ENCODE results near the gene PITHD1. TPM values are rescaled to one million over a fixed set of nuclear protein-coding genes. Genes with fewer than 3 reads are reported as not detected.
A peak's percentile ranks its signal among the peaks of the same experiment; 100 is the strongest.

The PITHD1 gene
- total and polyA plus RNA-seq, 10 of the 15 experiments (the other 5 are each of a cell fraction or from before 2014, with no cell fraction given), result 23.7 to 82.2 (median 67.0) TPM

DNA sequence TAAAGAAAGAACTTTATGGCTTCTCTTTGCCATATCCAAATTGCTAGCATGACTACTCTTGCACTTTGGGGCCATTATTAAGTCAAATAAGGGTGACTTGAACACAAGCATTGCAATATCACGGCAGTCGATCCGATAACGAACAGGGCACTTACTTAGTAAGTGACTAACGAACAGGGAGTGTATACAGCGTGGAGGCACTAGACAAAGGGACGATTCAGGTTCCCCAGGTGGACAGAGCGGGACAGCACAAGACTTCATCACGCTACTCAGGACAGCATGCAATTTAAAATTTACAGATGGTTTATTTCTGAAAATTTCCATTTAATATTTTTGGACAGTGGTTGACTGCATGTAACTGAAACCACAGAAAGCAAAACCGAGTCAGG, 5.4 kb upstream of the PITHD1 start:
- Histone ChIP-seq H3K27me3 (replicated peaks in 1 of 2; ENCODE audit: control insufficient read depth in 2 of 2, insufficient read depth in 2 of 2, low read length in 1 of 2) (no peaks in the 10 kb centered on the region), H4K20me1 (ENCODE audit: control insufficient read depth, insufficient read depth) (no peaks in the 10 kb centered on the region), H3K36me3 (ENCODE audit: control insufficient read depth in 2 of 2, insufficient read depth in 2 of 2, low read length in 1 of 2) (peaks cover 0 to 3% of the 10 kb centered on the region in 2 experiments; a peak in 1 of 4 replicates), H3K27ac (ENCODE audit: control insufficient read depth, insufficient read depth) (no peak overlapping the region), H3K9me3 (replicated peaks; ENCODE audit: control insufficient read depth, insufficient read depth, low read length) (no peaks in the 10 kb centered on the region), H3K79me2 (ENCODE audit: control insufficient read depth, insufficient read depth, low read length) (peaks cover 12% of the 10 kb centered on the region), H3K9ac (ENCODE audit: control insufficient read depth, insufficient read depth, low read length) (no peak overlapping the region), H3K4me2 (ENCODE audit: control insufficient read depth, insufficient read depth) (0 out of 2 replicates have a peak overlapping the region, but pooled peaks have one; percentile 22), H2AFZ (ENCODE audit: control insufficient read depth, low read depth, low read length) (no peak overlapping the region), H3K4me1 (ENCODE audit: control insufficient read depth, insufficient read depth, low read length) (peaks cover 12% of the 10 kb centered on the region), H3K4me3 (no peak overlapping the region)
- BruUV-seq (replicated peaks), result no TSS peak
- WGBS (ENCODE audit: insufficient coverage, insufficient replicate concordance, low lambda C conversion rate, missing lambda C conversion rate), result 74% methylated on average over 10 of the region's 10 CpGs
- FAIRE-seq (no peak), ATAC-seq (no peak), DNase-seq (ENCODE audit: low read depth, low spot score) (no peak)
- ChIA-PET POLR2A (no interaction called here), RAD21 (ENCODE audit: unreplicated experiment) (no interaction called here), CTCF (interaction anchor here (9.3 kb wide), 1 partner anchor 37 kb away, joined by 87 read pairs; no protein-coding TSS in a partner anchor), SMC1A (ENCODE audit: uncharacterized antibody, unreplicated experiment) (interaction anchor here (1.7 to 3.5 kb wide), 2 partner anchors 38 to 143 kb away, joined by 7 to 19 read pairs; no protein-coding TSS in a partner anchor)
- in situ Hi-C loops (cut with MboI) (loop anchor here (5.0 kb wide), 1 partner anchor 144 kb away; no protein-coding TSS in a partner anchor), intact Hi-C loops (cut with micrococcal nuclease; ENCODE audit: unreplicated experiment) (loop anchor here (1.0 to 10.0 kb wide), 2 partner anchors 143 to 252 kb away; no protein-coding TSS in a partner anchor)
- TF ChIP-seq, protein P1, sequence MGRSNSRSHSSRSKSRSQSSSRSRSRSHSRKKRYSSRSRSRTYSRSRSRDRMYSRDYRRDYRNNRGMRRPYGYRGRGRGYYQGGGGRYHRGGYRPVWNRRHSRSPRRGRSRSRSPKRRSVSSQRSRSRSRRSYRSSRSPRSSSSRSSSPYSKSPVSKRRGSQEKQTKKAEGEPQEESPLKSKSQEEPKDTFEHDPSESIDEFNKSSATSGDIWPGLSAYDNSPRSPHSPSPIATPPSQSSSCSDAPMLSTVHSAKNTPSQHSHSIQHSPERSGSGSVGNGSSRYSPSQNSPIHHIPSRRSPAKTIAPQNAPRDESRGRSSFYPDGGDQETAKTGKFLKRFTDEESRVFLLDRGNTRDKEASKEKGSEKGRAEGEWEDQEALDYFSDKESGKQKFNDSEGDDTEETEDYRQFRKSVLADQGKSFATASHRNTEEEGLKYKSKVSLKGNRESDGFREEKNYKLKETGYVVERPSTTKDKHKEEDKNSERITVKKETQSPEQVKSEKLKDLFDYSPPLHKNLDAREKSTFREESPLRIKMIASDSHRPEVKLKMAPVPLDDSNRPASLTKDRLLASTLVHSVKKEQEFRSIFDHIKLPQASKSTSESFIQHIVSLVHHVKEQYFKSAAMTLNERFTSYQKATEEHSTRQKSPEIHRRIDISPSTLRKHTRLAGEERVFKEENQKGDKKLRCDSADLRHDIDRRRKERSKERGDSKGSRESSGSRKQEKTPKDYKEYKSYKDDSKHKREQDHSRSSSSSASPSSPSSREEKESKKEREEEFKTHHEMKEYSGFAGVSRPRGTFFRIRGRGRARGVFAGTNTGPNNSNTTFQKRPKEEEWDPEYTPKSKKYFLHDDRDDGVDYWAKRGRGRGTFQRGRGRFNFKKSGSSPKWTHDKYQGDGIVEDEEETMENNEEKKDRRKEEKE (IDR thresholded peaks at IDR 0.05), result no peak
- TF ChIP-seq RUNX3 (IDR thresholded peaks at IDR 0.05; ENCODE audit: low read length), result peak; percentile 15; the same call in 1 of the 2 replicates

Data from GM12878 (cell line).